ENCODE results near the gene SLC6A12. TPM values are rescaled to one million over a fixed set of nuclear protein-coding genes. Genes with fewer than 3 reads are reported as not detected.

Gene SLC6A12
- total and polyA plus RNA-seq, 2 donors (not counting 3 experiments of a cell fraction or from before 2014, with no cell fraction given), result not detected

DNA sequence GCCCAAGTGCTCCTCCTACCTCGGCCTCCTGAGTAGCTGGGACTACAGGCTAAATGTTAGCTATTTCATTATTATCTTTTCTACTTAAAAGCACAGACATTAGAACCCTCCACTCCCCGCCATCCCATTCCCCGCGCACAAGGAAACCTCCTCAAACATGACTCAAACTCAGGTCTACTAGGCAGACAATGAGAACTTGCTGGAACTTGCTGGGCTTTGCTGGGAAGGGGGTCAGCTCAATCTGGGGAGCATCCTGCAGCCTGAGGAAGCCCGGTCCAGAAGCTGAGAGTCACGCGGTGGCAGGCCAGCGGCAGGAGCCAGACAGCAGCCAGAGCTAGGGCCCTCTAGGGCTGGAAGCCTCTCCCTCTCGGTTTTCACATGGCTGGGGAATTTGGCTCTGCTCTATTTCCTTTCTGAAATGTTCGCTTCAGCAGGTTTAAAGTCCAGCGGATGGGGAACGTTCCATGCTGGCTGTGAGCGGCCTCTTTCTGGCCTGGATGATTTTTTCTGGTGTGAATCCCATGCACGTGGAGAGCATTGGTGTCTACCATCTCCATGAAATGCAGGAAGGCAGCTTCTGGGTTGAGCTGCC is 68.5 kb downstream of the SLC6A12 start:
- no peak for DNase-seq (ENCODE audit: low read depth, low spot score)
- Histone ChIP-seq H3K9me1 (replicated peaks; ENCODE audit: control insufficient read depth, extremely low read depth, insufficient read depth, low read length) (no peaks in the 10 kb centered on the region), H2AFZ (ENCODE audit: low read depth, low read length) (no peak overlapping the region), H3K4me2 (ENCODE audit: insufficient read depth, low read length) (no peak overlapping the region), H4K20me1 (replicated peaks; ENCODE audit: control insufficient read depth, extremely low read depth, insufficient read depth, low read length) (no peaks in the 10 kb centered on the region), H3K27ac (ENCODE audit: insufficient read depth, low read depth, low read length) (no peak overlapping the region), H3K9ac (replicated peaks; ENCODE audit: extremely low read depth, insufficient read depth, low read length) (no peak overlapping the region), H3K4me3 (replicated peaks in 1 of 3; ENCODE audit: insufficient read depth in 1 of 3, low read depth in 1 of 3, low read length in 3 of 3) (no peak overlapping the region), H3K9me3 (replicated peaks; ENCODE audit: control insufficient read depth, insufficient read depth, low read length) (no peaks in the 10 kb centered on the region), H3K79me2 (ENCODE audit: control insufficient read depth, insufficient read depth, low read length) (no peaks in the 10 kb centered on the region), H3K27me3 (ENCODE audit: control insufficient read depth in 2 of 2, insufficient read depth in 2 of 2, low read length in 2 of 2) (peaks cover 12 to 15% of the 10 kb centered on the region in 2 experiments), H3K36me3 (ENCODE audit: control insufficient read depth in 2 of 2, extremely low read depth in 1 of 2, insufficient read depth in 2 of 2, low read length in 2 of 2) (no peaks in the 10 kb centered on the region), H3K4me1 (ENCODE audit: control insufficient read depth, extremely low read depth, insufficient read depth, low read length) (no peaks in the 10 kb centered on the region)
- intact Hi-C loops (cut with micrococcal nuclease), result no loop called here
- dilution Hi-C loops (cut with MboI; ENCODE audit: extremely low pct_ligation_motif_present, low sequenced_read_pairs), result no loop called here
- ChIA-PET POLR2A (no interaction called here), CTCF (interaction anchor here (1.2 kb wide), 1 partner anchor 8 kb away, joined by 3 read pairs; no protein-coding TSS in a partner anchor)
- no TSS peak for BruUV-seq (replicated peaks)
- no peak for TF ChIP-seq MYC (IDR thresholded peaks at IDR 0.05; ENCODE audit: low read depth, low read length)
- TF ChIP-seq POLR2AphosphoS5 (IDR thresholded peaks at IDR 0.05; ENCODE audit: insufficient read depth, low read depth, low read length), result no peak
- TF ChIP-seq FOS (IDR thresholded peaks at IDR 0.05; ENCODE audit: borderline replicate concordance, insufficient read depth, low read length), result no peak
- TF ChIP-seq POLR2A (IDR thresholded peaks at IDR 0.05; ENCODE audit: low read depth, low read length), result no peak
- TF ChIP-seq JUN (IDR thresholded peaks at IDR 0.05; ENCODE audit: borderline replicate concordance, insufficient read depth, insufficient read length, low read depth), result no peak
- no peak for TF ChIP-seq EZH2 (IDR thresholded peaks at IDR 0.05; ENCODE audit: borderline replicate concordance, low read depth, low read length, severe bottlenecking)
- no peak for TF ChIP-seq GATA2 (IDR thresholded peaks at IDR 0.05; ENCODE audit: insufficient read depth, insufficient read length, low read depth, low read length)
- TF ChIP-seq, protein P1, sequence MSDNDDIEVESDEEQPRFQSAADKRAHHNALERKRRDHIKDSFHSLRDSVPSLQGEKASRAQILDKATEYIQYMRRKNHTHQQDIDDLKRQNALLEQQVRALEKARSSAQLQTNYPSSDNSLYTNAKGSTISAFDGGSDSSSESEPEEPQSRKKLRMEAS (IDR thresholded peaks at IDR 0.05; ENCODE audit: insufficient read depth, insufficient read length), result no peak
- TF ChIP-seq, protein P2, sequence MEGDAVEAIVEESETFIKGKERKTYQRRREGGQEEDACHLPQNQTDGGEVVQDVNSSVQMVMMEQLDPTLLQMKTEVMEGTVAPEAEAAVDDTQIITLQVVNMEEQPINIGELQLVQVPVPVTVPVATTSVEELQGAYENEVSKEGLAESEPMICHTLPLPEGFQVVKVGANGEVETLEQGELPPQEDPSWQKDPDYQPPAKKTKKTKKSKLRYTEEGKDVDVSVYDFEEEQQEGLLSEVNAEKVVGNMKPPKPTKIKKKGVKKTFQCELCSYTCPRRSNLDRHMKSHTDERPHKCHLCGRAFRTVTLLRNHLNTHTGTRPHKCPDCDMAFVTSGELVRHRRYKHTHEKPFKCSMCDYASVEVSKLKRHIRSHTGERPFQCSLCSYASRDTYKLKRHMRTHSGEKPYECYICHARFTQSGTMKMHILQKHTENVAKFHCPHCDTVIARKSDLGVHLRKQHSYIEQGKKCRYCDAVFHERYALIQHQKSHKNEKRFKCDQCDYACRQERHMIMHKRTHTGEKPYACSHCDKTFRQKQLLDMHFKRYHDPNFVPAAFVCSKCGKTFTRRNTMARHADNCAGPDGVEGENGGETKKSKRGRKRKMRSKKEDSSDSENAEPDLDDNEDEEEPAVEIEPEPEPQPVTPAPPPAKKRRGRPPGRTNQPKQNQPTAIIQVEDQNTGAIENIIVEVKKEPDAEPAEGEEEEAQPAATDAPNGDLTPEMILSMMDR (IDR thresholded peaks at IDR 0.05; ENCODE audit: extremely low read depth in 1 of 2, insufficient read depth in 1 of 2, low read depth in 1 of 2, low read length in 2 of 2), result no peak
- no peak for FAIRE-seq

Data from endothelial cell of umbilical vein (primary cell).